Thyroid gland (tissue), 4 donors: Measurements from ENCODE around the gene SNURF. TPM values are rescaled to one million over a fixed set of nuclear protein-coding genes. Genes with fewer than 3 reads are reported as not detected.

Source experiments
- DNase-seq, 2 donors: peaks; one replicate each; pipeline ENCODE4 v3.0.0-alpha.2; 2019
- H3K27ac ChIP-seq, 3 donors: fragments of 200-600 bp; sonication (generic); 1 replicate in 2 of 3; 2 replicates in 1 of 3; pipeline ENCODE4 v1.5.1; 2016 to 2019; ENCODE audit warnings: mild to moderate bottlenecking in 1 of 3, moderate library complexity in 1 of 3
- H3K27me3 ChIP-seq: fragments of 200-600 bp; sonication (generic); one replicate; pipeline ENCODE4 v1.5.1; 2019
- H3K36me3 ChIP-seq, 2 donors: fragments of 200-600 bp; sonication (generic); one replicate each; pipeline ENCODE4 v1.5.1; 2016 to 2019
- H3K4me1 ChIP-seq, 2 donors: fragments of 200-600 bp; sonication (generic); one replicate each; pipeline ENCODE4 v1.5.1; 2017 to 2019
- H3K4me3 ChIP-seq, 3 donors: fragments of 200-600 bp; sonication (generic); replicated peaks in 1 of 3; 1 replicate in 2 of 3; 2 replicates in 1 of 3; pipeline ENCODE4 v1.5.1; 2016; ENCODE audit warnings: mild to moderate bottlenecking in 1 of 3
- H3K9me3 ChIP-seq: fragments of 200-600 bp; sonication (generic); one replicate; pipeline ENCODE4 v1.5.1; 2017
- POLR2A ChIP-seq, 2 donors: fragments of 450-650 bp; IDR thresholded peaks; one replicate each; pipeline ENCODE4 v1.6.1; 2017; ENCODE audit warnings: antibody characterized with exemption in 2 of 2, mild to moderate bottlenecking in 2 of 2, moderate library complexity in 1 of 2
- WGBS, 2 donors: methylation state at CpG; one replicate each; pipeline ENCODE4 v1.1.5; 2017; 5-methylcytosine and 5-hydroxymethylcytosine counted together
- intact Hi-C: fragments of 100-400 bp; cut with DNase I; formaldehyde crosslinking; loops from one replicate; pipeline ENCODE4 v1.15.1; 2023
- total RNA-seq, 4 donors: library from RNA; depleted of rRNA; stranded (reverse); fragments of >200 nt; gene quantifications; one replicate each; pipeline ENCODE4 v1.2.3, GENCODE V29; 2016
- TF ChIP-seq, protein P1 (sequence below), 6 experiments: fragments of 200-600 bp in 3 of 6; fragments of 450-650 bp in 3 of 6; sonication (generic) in 3 of 6; IDR thresholded peaks; one replicate each; pipeline ENCODE4 v1.5.1; 2016 to 2019; ENCODE audit warnings: antibody characterized with exemption in 6 of 6, mild to moderate bottlenecking in 2 of 6, inconsistent platforms in 1 of 6, moderate library complexity in 1 of 6

The SNURF gene
- total RNA-seq, 4 donors from 2014 or later, result 42.9 to 65.2 (median 54.1) TPM

DNA sequence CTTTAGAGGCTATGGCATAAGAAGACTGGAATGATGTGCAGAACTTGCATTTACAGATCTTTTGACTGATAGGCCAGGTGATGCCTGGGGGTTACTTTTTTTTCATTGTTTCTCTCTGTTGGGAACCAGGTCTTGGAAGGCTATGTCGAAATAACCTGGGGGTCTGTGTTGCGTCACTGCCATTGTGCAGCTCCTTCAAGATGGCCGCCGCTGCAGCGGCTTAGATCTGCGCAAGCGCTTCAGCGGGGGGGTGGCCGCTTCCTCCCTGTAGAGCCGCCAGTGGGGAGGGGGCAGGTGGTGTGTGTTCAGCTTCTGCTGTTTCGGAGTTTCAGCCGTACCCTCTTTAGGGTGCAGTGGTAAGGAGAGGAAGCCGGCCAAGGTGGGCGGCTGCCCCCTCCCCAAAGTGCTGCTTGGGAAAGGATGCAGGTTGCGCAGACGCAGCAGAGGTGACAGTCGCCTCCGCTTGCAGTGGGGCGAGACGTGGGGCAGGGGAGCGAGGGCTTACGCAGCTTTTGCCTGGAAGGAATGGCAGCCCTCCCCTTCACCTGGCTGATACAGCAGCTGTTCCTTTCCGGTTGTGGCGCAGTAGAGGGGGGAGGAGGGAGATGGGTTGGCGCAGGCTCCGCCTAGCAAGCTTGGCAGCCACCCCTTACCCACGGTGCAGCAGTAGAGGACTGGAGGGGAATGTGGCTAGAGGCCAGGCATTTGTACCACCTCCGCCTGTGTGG is 1.5 kb downstream of the SNURF start:
- intact Hi-C loops, result no loop called here
- H3K9me3 ChIP-seq, result no peaks in the 10 kb centered on the region
- H3K36me3 ChIP-seq, result no peaks in the 10 kb centered on the region
- TF ChIP-seq, protein P1, sequence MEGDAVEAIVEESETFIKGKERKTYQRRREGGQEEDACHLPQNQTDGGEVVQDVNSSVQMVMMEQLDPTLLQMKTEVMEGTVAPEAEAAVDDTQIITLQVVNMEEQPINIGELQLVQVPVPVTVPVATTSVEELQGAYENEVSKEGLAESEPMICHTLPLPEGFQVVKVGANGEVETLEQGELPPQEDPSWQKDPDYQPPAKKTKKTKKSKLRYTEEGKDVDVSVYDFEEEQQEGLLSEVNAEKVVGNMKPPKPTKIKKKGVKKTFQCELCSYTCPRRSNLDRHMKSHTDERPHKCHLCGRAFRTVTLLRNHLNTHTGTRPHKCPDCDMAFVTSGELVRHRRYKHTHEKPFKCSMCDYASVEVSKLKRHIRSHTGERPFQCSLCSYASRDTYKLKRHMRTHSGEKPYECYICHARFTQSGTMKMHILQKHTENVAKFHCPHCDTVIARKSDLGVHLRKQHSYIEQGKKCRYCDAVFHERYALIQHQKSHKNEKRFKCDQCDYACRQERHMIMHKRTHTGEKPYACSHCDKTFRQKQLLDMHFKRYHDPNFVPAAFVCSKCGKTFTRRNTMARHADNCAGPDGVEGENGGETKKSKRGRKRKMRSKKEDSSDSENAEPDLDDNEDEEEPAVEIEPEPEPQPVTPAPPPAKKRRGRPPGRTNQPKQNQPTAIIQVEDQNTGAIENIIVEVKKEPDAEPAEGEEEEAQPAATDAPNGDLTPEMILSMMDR (IDR thresholded peaks at IDR 0.05), result no peak
- TF ChIP-seq POLR2A (IDR thresholded peaks at IDR 0.05), result peak in 1 of 2 donors; percentile 76
- H3K4me3 ChIP-seq, result peak overlapping the region; percentile 48 to 98 (median 67)
- peaks cover 0 to 7% of the 10 kb centered on the region in 2 donors for H3K4me1 ChIP-seq
- WGBS, 2 donors, result 64 to 66% methylated on average over 20 to 24 of the region's 28 CpGs
- DNase-seq, result peak; percentile 87
- no peaks in the 10 kb centered on the region for H3K27me3 ChIP-seq
- H3K27ac ChIP-seq, result peak overlapping the region; percentile 72 to 86 (median 78)

DNA sequence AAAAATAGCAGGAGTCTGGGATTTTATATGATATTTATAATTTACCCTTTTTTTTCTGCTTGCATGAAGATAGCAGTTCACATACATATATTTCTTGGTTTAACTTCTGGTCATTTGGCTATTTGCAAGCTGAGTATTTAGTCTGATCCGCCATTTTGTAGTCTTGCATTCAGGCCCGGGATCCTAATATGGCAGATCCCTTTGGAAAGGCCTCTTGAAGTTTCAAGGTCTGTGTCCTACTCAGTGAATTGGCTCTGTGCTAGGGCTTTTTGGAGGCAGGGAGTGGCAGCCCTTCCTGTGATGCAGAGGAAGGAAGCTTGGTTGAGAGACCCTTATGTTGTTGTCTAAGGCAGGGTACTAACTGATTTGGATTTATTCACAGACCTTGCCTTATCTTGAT is 2.9 kb downstream of the SNURF start:
- no peak overlapping the region for H3K27ac ChIP-seq

DNA sequence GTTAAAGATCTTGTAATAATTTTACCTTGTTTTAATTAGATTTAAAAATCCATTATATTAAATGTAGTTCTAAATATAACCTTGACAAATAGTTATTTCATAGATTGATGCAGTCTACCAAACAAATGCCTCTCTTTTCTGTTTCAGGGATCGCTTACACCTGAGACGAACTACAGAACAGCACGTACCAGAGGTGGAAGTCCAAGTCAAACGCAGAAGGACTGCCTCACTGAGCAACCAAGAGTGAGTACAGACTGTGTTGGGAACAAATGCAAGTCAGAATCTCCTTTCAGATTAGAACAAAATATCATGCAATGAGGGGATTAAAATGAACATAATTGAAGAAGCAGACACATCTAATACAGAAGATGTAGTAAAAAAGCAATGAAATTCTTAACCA is 7.2 kb downstream of the SNURF start:
- H3K27me3 ChIP-seq, result no peaks in the 10 kb centered on the region
- no peak for TF ChIP-seq POLR2A (IDR thresholded peaks at IDR 0.05)
- TF ChIP-seq, protein P1 (IDR thresholded peaks at IDR 0.05), result no peak
- WGBS, 2 donors, result 66 to 75% methylated on average over 4 of the region's 4 CpGs
- intact Hi-C loops, result no loop called here
- peaks cover 15 to 22% of the 10 kb centered on the region in 2 donors for H3K36me3 ChIP-seq
- H3K4me3 ChIP-seq, result no peak overlapping the region
- no peaks in the 10 kb centered on the region for H3K9me3 ChIP-seq
- peaks cover 0 to 7% of the 10 kb centered on the region in 2 donors for H3K4me1 ChIP-seq
- DNase-seq, result no peak
- H3K27ac ChIP-seq, result no peak overlapping the region

More for the DNA sequence above, 2.9 kb downstream of the SNURF start:
- intact Hi-C loops, result no loop called here
- WGBS, 2 donors, result 61 to 63% methylated on average over 2 of the region's 2 CpGs
- peaks cover 0 to 7% of the 10 kb centered on the region in 2 donors for H3K4me1 ChIP-seq
- no peak for DNase-seq
- H3K4me3 ChIP-seq, result no peak overlapping the region
- no peaks in the 10 kb centered on the region for H3K27me3 ChIP-seq
- H3K36me3 ChIP-seq, result no peaks in the 10 kb centered on the region
- TF ChIP-seq, protein P1 (IDR thresholded peaks at IDR 0.05), result no peak
- no peak for TF ChIP-seq POLR2A (IDR thresholded peaks at IDR 0.05)
- H3K9me3 ChIP-seq, result no peaks in the 10 kb centered on the region

DNA sequence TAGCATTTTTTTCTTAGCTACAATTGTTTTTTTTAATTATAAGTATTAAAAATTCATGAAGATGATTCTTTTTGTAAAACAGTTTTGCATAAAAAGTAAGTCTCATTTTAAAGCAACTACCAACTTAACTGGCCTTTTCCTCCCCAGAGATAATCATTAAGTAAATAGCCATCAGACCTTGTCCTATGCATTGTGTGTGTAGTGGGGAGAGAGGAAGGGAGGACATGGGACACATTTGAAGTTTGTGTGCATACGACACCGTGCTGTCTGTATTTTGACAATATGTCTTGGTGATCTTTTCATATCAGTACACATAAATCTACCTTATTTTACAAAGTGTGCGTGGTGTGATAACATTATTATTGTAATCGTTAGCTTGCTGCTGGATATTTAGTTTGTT is 8.1 kb downstream of the SNURF start:
- no peaks in the 10 kb centered on the region for H3K27me3 ChIP-seq
- H3K9me3 ChIP-seq, result no peaks in the 10 kb centered on the region
- H3K4me1 ChIP-seq, result peaks cover 0 to 7% of the 10 kb centered on the region in 2 donors
- no peak for DNase-seq
- 95% methylated on average over 4 of the region's 4 CpGs for WGBS, 2 donors
- H3K36me3 ChIP-seq, result peaks cover 22 to 31% of the 10 kb centered on the region in 2 donors
- intact Hi-C loops, result no loop called here
- H3K27ac ChIP-seq, result no peak overlapping the region
- H3K4me3 ChIP-seq, result no peak overlapping the region
- TF ChIP-seq, protein P1 (IDR thresholded peaks at IDR 0.05), result no peak
- TF ChIP-seq POLR2A (IDR thresholded peaks at IDR 0.05), result no peak

DNA sequence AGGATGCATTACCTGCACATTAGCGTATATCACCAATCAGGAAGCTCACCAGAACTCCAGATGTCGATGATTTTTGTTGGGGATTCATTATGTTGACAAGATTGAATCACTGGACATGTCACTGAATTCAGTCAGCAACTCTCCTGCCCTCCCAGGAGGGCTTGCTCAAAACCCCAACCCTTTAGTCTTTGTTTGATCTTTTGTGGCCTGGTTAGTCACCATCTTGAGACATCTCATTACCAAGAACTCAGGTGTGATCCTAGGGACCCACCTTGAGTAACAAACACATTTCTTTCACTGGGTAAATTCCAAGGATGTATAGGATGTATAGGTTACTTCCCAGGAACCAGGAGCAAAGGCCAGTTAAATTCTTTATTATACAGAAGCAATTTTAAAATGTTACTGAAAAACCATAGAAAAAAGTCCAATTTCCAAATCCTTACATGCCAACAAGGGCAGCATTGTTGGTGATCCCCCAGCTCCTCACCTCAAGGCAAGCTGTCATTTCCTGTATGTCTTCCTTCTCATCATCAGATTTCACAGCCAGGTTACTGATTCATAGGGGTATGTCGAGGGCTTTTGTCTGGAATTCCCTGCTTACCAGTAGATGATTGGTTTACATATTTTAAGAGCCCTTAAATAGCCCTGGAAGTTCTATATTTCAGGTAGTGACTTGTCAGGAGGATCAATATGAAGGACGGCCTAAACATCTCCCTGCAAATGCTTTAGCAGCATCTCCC is 11.7 kb downstream of the SNURF start:
- DNase-seq, result no peak
- no peaks in the 10 kb centered on the region for H3K9me3 ChIP-seq
- H3K27me3 ChIP-seq, result no peaks in the 10 kb centered on the region
- H3K4me3 ChIP-seq, result no peak overlapping the region
- WGBS, 2 donors, result 68 to 73% methylated on average over 4 of the region's 4 CpGs
- peaks cover 41 to 52% of the 10 kb centered on the region in 2 donors for H3K36me3 ChIP-seq
- no peak overlapping the region for H3K27ac ChIP-seq
- intact Hi-C loops, result no loop called here
- H3K4me1 ChIP-seq, result no peaks in the 10 kb centered on the region
- TF ChIP-seq, protein P1 (IDR thresholded peaks at IDR 0.05), result no peak
- TF ChIP-seq POLR2A (IDR thresholded peaks at IDR 0.05), result no peak
